Measurements from ENCODE around the gene ITIH1. TPM values are rescaled to one million over a fixed set of nuclear protein-coding genes. Genes with fewer than 3 reads are reported as not detected.

The ITIH1 gene
- total RNA-seq, 1 experiment from 2014 or later, result not detected

- Histone ChIP-seq H4K91ac (ENCODE audit: insufficient read length, low read depth, low read length) (no peak overlapping the region), H3K14ac (ENCODE audit: insufficient read depth, low read length) (no peak overlapping the region), H4K8ac (replicated peaks; ENCODE audit: insufficient read length, low read depth, low read length) (no peak overlapping the region), H2BK12ac (ENCODE audit: insufficient read length, low read depth, low read length) (no peak overlapping the region), H4K5ac (ENCODE audit: insufficient read length, low read depth, low read length) (no peak overlapping the region), H3T11ph (ENCODE audit: low read length) (no peak overlapping the region), H3K18ac (ENCODE audit: insufficient read length, low read depth, low read length) (no peak overlapping the region), H3K27ac (ENCODE audit: insufficient read length, low read depth, low read length) (no peak overlapping the region), H2BK120ac (ENCODE audit: low read depth, low read length, poor library complexity, severe bottlenecking) (no peak overlapping the region), H3K56ac (ENCODE audit: insufficient read length, low read depth, low read length) (no peak overlapping the region), H2BK15ac (ENCODE audit: low read depth, low read length) (no peak overlapping the region), H3K9ac (ENCODE audit: extremely low read depth, insufficient read length, low read length) (no peak overlapping the region), H3K79me1 (ENCODE audit: insufficient read depth, low read depth, low read length, poor library complexity, severe bottlenecking) (no peaks in the 10 kb centered on the region), H3K23me2 (ENCODE audit: insufficient read length, low read depth, low read length, poor library complexity, severe bottlenecking) (no peaks in the 10 kb centered on the region), H4K20me1 (ENCODE audit: control insufficient read depth, insufficient read depth, insufficient read length) (no peaks in the 10 kb centered on the region), H3K23ac (ENCODE audit: insufficient read length, low read depth, low read length) (no peak overlapping the region), H3K4me1 (ENCODE audit: insufficient read depth, low read length) (no peaks in the 10 kb centered on the region), H3K27me3 (ENCODE audit: insufficient read depth, low read length) (no peaks in the 10 kb centered on the region), H3K4me2 (ENCODE audit: insufficient read depth, insufficient read length, low read length) (no peak overlapping the region), H3K79me2 (ENCODE audit: insufficient read depth, low read length) (no peaks in the 10 kb centered on the region), H2AFZ (ENCODE audit: low read length) (no peak overlapping the region), H2AK5ac (ENCODE audit: insufficient read length, low read length) (no peak overlapping the region), H3K4ac (ENCODE audit: low read depth, low read length) (no peak overlapping the region), H2BK20ac (ENCODE audit: low read depth, low read length, poor library complexity, severe bottlenecking) (no peak overlapping the region), H2BK5ac (ENCODE audit: insufficient read length, low read length) (no peak overlapping the region), H3K9me3 (ENCODE audit: control insufficient read depth, low read depth, low read length) (no peaks in the 10 kb centered on the region)
- DNase-seq, result peak; percentile 56
- Mint-ChIP-seq H3K9me3 (no peaks in the 10 kb centered on the region; a peak in 1 of 5 replicates), H3K27me3 (ENCODE audit: low read depth) (peaks cover 2% of the 10 kb centered on the region), H3K27ac (peak overlapping the region in 1 of 3 experiments; percentile 48; a peak in 1 of 7 replicates), H3K4me1 (no peaks in the 10 kb centered on the region), H3K36me3 (ENCODE audit: insufficient read depth in 1 of 3, low read depth in 3 of 3) (no peaks in the 10 kb centered on the region; a peak in 1 of 7 replicates), H3K4me3 (no peak overlapping the region)
- WGBS (ENCODE audit: extremely low coverage, insufficient read length, low lambda C conversion rate), result no CpG with 5 or more reads among the region's 7 CpGs
- TF ChIP-seq, protein P1, sequence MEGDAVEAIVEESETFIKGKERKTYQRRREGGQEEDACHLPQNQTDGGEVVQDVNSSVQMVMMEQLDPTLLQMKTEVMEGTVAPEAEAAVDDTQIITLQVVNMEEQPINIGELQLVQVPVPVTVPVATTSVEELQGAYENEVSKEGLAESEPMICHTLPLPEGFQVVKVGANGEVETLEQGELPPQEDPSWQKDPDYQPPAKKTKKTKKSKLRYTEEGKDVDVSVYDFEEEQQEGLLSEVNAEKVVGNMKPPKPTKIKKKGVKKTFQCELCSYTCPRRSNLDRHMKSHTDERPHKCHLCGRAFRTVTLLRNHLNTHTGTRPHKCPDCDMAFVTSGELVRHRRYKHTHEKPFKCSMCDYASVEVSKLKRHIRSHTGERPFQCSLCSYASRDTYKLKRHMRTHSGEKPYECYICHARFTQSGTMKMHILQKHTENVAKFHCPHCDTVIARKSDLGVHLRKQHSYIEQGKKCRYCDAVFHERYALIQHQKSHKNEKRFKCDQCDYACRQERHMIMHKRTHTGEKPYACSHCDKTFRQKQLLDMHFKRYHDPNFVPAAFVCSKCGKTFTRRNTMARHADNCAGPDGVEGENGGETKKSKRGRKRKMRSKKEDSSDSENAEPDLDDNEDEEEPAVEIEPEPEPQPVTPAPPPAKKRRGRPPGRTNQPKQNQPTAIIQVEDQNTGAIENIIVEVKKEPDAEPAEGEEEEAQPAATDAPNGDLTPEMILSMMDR (conservative IDR thresholded peaks at IDR 0.05), result peak; percentile 71
These were observed 15.0 kb downstream of the ITIH1 start for GRCh38 chr3:52792413-52792812.
